Umbilical cord (tissue), 2 donors: Measurements from ENCODE around the gene FOXP1. TPM values are rescaled to one million over a fixed set of nuclear protein-coding genes. Genes with fewer than 3 reads are reported as not detected.
A peak's percentile ranks its signal among the peaks of the same experiment; 100 is the strongest.

ENCODE experiments used
- DNase-seq: peaks from one replicate; pipeline ENCODE4 v3.0.0-alpha.2; 2015; ENCODE audit warnings: low spot score
- total RNA-seq: library from RNA; depleted of rRNA; stranded (reverse); fragments of >200 nt; gene quantifications from one replicate; pipeline ENCODE4 v1.2.3, GENCODE V29; 2014; ENCODE audit warnings: low replicate concordance; ENCODE audit not compliant: insufficient read depth

FOXP1 gene
- total RNA-seq, 1 donor from 2014 or later = 148 TPM

GRCh38 chr3:71183549-71183948, 400.0 kb downstream of the FOXP1 start:
- DNase-seq = no peak

- DNase-seq = no peak
These were observed 403.0 kb downstream of the FOXP1 start for GRCh38 chr3:71180524-71180923.

- no peak for DNase-seq
These were observed 406.2 kb downstream of the FOXP1 start for GRCh38 chr3:71177375-71177774.

- DNase-seq = no peak
These were observed 407.2 kb downstream of the FOXP1 start for GRCh38 chr3:71176366-71176765.

- no peak for DNase-seq
These were observed 407.7 kb downstream of the FOXP1 start for GRCh38 chr3:71175691-71176365.

GRCh38 chr3:71172951-71173350, 410.6 kb downstream of the FOXP1 start:
- peak; percentile 6 for DNase-seq

- peak; percentile 16 for DNase-seq
These were observed 411.3 kb downstream of the FOXP1 start for GRCh38 chr3:71172189-71172588.

- no peak for DNase-seq
These were observed 412.3 kb downstream of the FOXP1 start for GRCh38 chr3:71171247-71171646.

- DNase-seq = peak; percentile 60
These were observed 414.6 kb downstream of the FOXP1 start for GRCh38 chr3:71168880-71169411.

- peak; percentile 46 for DNase-seq
These were observed 415.3 kb downstream of the FOXP1 start for GRCh38 chr3:71168121-71168721.

GRCh38 chr3:71166339-71167240, 416.9 kb downstream of the FOXP1 start:
- DNase-seq = peak; percentile 50

GRCh38 chr3:71164881-71165280, 418.6 kb downstream of the FOXP1 start:
- no peak for DNase-seq

- DNase-seq = no peak
These were observed 420.2 kb downstream of the FOXP1 start for GRCh38 chr3:71163198-71163918.

GRCh38 chr3:71162221-71162620, 421.3 kb downstream of the FOXP1 start:
- no peak for DNase-seq

GRCh38 chr3:71160785-71161546, 422.6 kb downstream of the FOXP1 start:
- DNase-seq = no peak

GRCh38 chr3:71156062-71156665, 427.4 kb downstream of the FOXP1 start:
- no peak for DNase-seq

GRCh38 chr3:71154846-71155245, 428.7 kb downstream of the FOXP1 start:
- DNase-seq = no peak

- DNase-seq = no peak
These were observed 429.8 kb downstream of the FOXP1 start for GRCh38 chr3:71153713-71154112.

- DNase-seq = no peak
These were observed 430.6 kb downstream of the FOXP1 start for GRCh38 chr3:71152892-71153265.
